Measurements from ENCODE around the gene FPGS. TPM values are rescaled to one million over a fixed set of nuclear protein-coding genes. Genes with fewer than 3 reads are reported as not detected.
A peak's percentile ranks its signal among the peaks of the same experiment; 100 is the strongest.
"Not testable (repeated sequence)": the region's sequence is repeated elsewhere in the genome, so short reads cannot be mapped to it uniquely, and the experiment has no call there.

FPGS gene, protein sequence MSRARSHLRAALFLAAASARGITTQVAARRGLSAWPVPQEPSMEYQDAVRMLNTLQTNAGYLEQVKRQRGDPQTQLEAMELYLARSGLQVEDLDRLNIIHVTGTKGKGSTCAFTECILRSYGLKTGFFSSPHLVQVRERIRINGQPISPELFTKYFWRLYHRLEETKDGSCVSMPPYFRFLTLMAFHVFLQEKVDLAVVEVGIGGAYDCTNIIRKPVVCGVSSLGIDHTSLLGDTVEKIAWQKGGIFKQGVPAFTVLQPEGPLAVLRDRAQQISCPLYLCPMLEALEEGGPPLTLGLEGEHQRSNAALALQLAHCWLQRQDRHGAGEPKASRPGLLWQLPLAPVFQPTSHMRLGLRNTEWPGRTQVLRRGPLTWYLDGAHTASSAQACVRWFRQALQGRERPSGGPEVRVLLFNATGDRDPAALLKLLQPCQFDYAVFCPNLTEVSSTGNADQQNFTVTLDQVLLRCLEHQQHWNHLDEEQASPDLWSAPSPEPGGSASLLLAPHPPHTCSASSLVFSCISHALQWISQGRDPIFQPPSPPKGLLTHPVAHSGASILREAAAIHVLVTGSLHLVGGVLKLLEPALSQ
- 90.8 and 94.6 TPM in 2 replicates for total RNA-seq (2012; rRNA removed)

DNA sequence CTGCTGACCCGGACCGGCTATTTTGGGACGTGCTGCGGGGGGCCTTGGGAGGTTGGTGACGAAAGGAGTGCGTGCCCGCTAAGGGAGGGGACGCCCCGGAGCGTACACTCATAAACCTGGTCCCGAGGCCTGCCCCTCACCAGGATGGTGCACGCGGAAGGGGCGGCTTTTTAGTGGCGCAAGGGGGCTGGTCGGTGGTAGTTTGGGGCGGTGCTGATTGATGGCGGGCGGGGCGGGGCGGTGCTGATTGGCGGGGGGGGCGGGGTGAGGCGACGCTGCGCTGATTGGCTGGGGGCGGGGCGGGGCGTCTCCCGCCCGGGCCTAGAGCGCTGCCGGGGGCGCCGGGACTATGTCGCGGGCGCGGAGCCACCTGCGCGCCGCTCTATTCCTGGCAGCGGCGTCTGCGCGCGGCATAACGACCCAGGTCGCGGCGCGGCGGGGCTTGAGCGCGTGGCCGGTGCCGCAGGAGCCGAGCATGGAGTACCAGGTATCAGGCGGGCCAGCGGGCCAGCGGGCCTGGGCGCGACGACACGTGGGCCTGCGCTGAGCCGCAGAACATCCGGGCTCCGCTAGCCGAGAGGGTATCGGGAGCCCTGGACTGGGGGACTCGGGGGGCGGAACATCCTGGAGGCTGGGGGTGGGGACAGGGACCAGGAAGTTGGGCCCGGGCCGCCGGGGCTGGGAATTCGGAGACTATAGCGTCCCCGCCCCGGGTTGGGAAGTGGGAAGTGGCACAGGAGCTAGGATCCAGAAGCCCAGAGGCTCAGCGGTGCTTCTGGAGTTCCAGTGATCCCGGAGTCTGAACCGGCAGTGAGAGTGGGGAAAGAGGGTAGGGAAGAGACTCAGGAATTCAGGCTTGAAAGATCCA lies at the start of gene FPGS:
TSS of gene FPGS (plus strand) at position 307 of the 868 bp plus-strand sequence. CDS start at position 350, 43 bp downstream.
- peaks cover 24% of the 10 kb centered on the region for H3K36me3 ChIP-seq (ENCODE audit: insufficient read depth, low read length)
- peak within 1 kb of the TSS; percentile 84 for H3K4me3 ChIP-seq (ENCODE audit: low read length)
- H3K4me2 ChIP-seq (ENCODE audit: low read length): peak within 1 kb of the TSS; percentile 95
- no peaks in the 10 kb centered on the region for H3K27me3 ChIP-seq (ENCODE audit: control insufficient read depth, insufficient read depth, low read length)
- H3K4me1 ChIP-seq (ENCODE audit: control insufficient read depth, insufficient read depth, low read length): peaks cover 23% of the 10 kb centered on the region
- H3K9ac ChIP-seq (ENCODE audit: low read depth, low read length): peak within 1 kb of the TSS; percentile 98
- no peaks in the 10 kb centered on the region for H3K9me3 ChIP-seq (replicated peaks; ENCODE audit: low read length)

DNA sequence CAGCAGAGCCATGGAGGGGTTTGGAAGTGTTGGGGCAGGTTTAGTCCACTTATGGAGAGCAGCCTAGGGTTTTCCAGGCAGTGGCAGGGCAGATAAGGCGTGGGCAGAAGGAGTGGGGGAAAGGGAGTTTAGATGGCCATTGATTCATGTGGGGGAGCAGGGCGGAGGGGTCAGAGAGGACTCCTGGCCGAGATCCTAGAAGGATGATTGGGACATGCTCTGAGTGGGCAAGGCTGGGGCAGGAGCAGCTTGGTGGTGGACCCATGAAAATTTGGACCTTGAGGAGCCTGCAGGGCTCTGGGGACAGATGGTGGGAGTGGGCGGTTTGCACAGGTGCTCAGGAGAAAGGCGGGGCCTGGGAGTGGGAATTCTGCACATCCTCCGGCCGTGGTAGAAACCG lies 49.5 kb upstream of the FPGS start:
- H3K9me3 ChIP-seq (replicated peaks; ENCODE audit: low read length): no peaks in the 10 kb centered on the region
- no peak overlapping the region for H3K4me3 ChIP-seq (ENCODE audit: low read length)
- no peaks in the 10 kb centered on the region for H3K36me3 ChIP-seq (ENCODE audit: insufficient read depth, low read length)
- H3K4me2 ChIP-seq (ENCODE audit: low read length): no peak overlapping the region
- peaks cover 56% of the 10 kb centered on the region for H3K27me3 ChIP-seq (ENCODE audit: control insufficient read depth, insufficient read depth, low read length)
- no peaks in the 10 kb centered on the region for H3K4me1 ChIP-seq (ENCODE audit: control insufficient read depth, insufficient read depth, low read length)
- H3K9ac ChIP-seq (ENCODE audit: low read depth, low read length): no peak overlapping the region

- H3K4me2 ChIP-seq (ENCODE audit: low read length): no peak overlapping the region
- H3K4me1 ChIP-seq (ENCODE audit: control insufficient read depth, insufficient read depth, low read length): no peaks in the 10 kb centered on the region
- peaks cover 54% of the 10 kb centered on the region for H3K27me3 ChIP-seq (ENCODE audit: control insufficient read depth, insufficient read depth, low read length)
- no peak overlapping the region for H3K9ac ChIP-seq (ENCODE audit: low read depth, low read length)
- no peak overlapping the region for H3K4me3 ChIP-seq (ENCODE audit: low read length)
- H3K36me3 ChIP-seq (ENCODE audit: insufficient read depth, low read length): no peaks in the 10 kb centered on the region
- H3K9me3 ChIP-seq (replicated peaks; ENCODE audit: low read length): no peaks in the 10 kb centered on the region
Measured at GRCh38 chr9:127753622-127754021, 49.1 kb upstream of the FPGS start.

DNA sequence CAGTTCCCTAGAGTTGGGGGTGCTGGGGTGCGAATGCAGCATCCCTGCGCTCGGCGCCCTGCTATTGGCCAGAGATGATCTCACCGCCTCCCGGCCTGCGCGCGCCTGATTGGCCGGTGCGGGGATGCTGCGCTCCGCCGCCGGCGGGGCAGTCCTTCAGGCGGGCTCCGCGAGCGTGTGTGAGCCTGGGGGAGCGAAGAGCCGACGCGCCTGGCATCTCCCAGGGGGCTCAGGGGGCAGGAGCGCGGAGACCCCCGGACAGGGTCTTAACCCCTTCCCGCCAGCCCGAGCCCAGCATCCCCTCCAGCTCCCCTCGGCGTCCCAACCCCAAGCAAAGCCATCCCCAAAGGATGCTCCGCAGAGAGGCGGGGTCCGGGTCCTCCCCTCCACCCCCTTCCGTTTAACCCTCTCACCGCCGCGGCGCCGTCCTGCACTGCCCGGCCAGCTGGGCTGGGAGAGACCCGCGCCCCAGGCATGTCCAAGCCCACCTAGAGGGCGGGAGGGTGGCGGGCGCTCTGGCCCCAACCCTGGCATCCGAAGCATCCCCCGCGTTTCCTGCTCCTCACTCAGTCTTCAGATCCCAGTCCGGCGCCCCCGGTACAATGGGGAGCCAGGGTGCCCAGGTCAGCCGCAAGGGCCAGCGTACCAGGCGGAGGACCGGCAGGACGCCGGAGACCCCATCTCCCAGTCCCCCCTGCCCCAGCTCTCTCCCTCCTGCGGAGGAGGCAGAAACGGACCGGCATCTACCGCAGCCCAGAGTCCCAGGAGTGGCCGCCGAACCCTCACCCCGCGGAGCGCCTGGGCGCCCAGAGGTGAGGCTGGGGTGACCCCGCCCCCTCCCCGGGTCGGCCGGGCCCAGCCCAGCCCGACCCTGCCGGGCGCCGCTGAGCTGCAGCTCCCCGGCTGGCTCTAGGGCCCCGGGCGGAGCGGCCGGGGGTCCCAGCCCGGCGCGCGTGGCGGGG lies 48.3 kb upstream of the FPGS start:
- H3K4me2 ChIP-seq (ENCODE audit: low read length): peak overlapping the region; percentile 47
- H3K9ac ChIP-seq (ENCODE audit: low read depth, low read length): no peak overlapping the region
- H3K4me3 ChIP-seq (ENCODE audit: low read length): no peak overlapping the region
- H3K36me3 ChIP-seq (ENCODE audit: insufficient read depth, low read length): no peaks in the 10 kb centered on the region
- H3K9me3 ChIP-seq (replicated peaks; ENCODE audit: low read length): no peaks in the 10 kb centered on the region
- H3K4me1 ChIP-seq (ENCODE audit: control insufficient read depth, insufficient read depth, low read length): no peaks in the 10 kb centered on the region
- peaks cover 56% of the 10 kb centered on the region for H3K27me3 ChIP-seq (ENCODE audit: control insufficient read depth, insufficient read depth, low read length)

GRCh38 chr9:127755061-127756060 lies 47.3 kb upstream of the FPGS start:
- H3K4me3 ChIP-seq (ENCODE audit: low read length): no peak overlapping the region
- no peak overlapping the region for H3K9ac ChIP-seq (ENCODE audit: low read depth, low read length)
- H3K4me2 ChIP-seq (ENCODE audit: low read length): no peak overlapping the region
- peaks cover 59% of the 10 kb centered on the region for H3K27me3 ChIP-seq (ENCODE audit: control insufficient read depth, insufficient read depth, low read length)
- no peaks in the 10 kb centered on the region for H3K4me1 ChIP-seq (ENCODE audit: control insufficient read depth, insufficient read depth, low read length)
- no peaks in the 10 kb centered on the region for H3K9me3 ChIP-seq (replicated peaks; ENCODE audit: low read length)
- H3K36me3 ChIP-seq (ENCODE audit: insufficient read depth, low read length): no peaks in the 10 kb centered on the region

- no peak overlapping the region for H3K4me2 ChIP-seq (ENCODE audit: low read length)
- no peaks in the 10 kb centered on the region for H3K4me1 ChIP-seq (ENCODE audit: control insufficient read depth, insufficient read depth, low read length)
- H3K9ac ChIP-seq (ENCODE audit: low read depth, low read length): no peak overlapping the region
- no peaks in the 10 kb centered on the region for H3K9me3 ChIP-seq (replicated peaks; ENCODE audit: low read length)
- H3K36me3 ChIP-seq (ENCODE audit: insufficient read depth, low read length): no peaks in the 10 kb centered on the region
- no peak overlapping the region for H3K4me3 ChIP-seq (ENCODE audit: low read length)
- peaks cover 60% of the 10 kb centered on the region for H3K27me3 ChIP-seq (ENCODE audit: control insufficient read depth, insufficient read depth, low read length)
Measured at GRCh38 chr9:127756233-127756632, 46.4 kb upstream of the FPGS start.

DNA sequence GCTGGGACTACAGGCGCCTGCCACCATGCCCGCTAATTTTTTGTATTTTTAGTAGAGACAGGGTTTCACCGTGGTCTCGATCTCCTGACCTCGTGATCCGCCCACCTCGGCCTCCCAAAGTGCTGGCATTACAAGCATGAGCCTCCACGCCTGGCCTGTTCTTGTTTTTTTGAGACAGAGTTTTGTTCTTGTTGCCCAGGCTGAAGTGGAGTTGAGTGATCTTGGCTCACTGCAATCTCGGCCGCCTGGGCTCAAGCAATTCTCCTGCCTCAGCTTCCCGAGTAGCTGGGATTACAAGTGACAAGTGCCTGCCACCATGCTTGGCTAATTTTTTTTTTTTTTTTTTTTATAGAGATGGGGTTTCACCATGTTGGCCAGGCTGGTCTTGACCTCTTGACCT lies 45.9 kb upstream of the FPGS start:
- not testable (repeated sequence) for H3K4me3 ChIP-seq (ENCODE audit: low read length); H3K36me3 ChIP-seq (ENCODE audit: insufficient read depth, low read length); H3K9me3 ChIP-seq (replicated peaks; ENCODE audit: low read length); H3K4me2 ChIP-seq (ENCODE audit: low read length); H3K4me1 ChIP-seq (ENCODE audit: control insufficient read depth, insufficient read depth, low read length); H3K9ac ChIP-seq (ENCODE audit: low read depth, low read length)
- peaks cover 60% of the 10 kb centered on the region for H3K27me3 ChIP-seq (ENCODE audit: control insufficient read depth, insufficient read depth, low read length)

- Histone ChIP-seq H3K36me3 (ENCODE audit: insufficient read depth, low read length) (no peaks in the 10 kb centered on the region), H3K4me2 (ENCODE audit: low read length) (no peak overlapping the region), H3K27me3 (ENCODE audit: control insufficient read depth, insufficient read depth, low read length) (peaks cover 55% of the 10 kb centered on the region), H3K9ac (ENCODE audit: low read depth, low read length) (no peak overlapping the region), H3K9me3 (replicated peaks; ENCODE audit: low read length) (no peaks in the 10 kb centered on the region), H3K4me3 (ENCODE audit: low read length) (no peak overlapping the region), H3K4me1 (ENCODE audit: control insufficient read depth, insufficient read depth, low read length) (no peaks in the 10 kb centered on the region)
Measured at GRCh38 chr9:127758843-127759242, 43.8 kb upstream of the FPGS start.

DNA sequence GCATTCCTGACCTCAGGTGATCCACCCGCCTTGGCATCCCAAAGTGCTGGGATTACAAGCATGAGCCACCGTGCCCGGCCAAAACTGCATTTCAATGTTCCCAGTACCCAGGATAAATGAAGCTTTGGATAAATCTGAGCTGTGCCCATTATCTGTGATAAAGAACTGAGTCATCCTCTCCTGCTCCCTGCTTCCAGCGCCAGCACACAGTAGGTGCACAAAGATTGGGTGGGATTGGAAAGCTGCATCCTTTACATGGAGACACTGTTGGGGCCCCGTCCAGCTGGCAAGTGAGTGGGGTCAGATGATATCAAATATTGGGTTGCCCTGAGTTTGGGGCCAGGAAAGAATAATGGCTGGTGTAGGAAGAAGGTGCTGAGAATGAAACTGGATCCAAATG lies 41.6 kb upstream of the FPGS start:
- H3K4me1 ChIP-seq (ENCODE audit: control insufficient read depth, insufficient read depth, low read length): no peaks in the 10 kb centered on the region
- no peak overlapping the region for H3K4me2 ChIP-seq (ENCODE audit: low read length)
- H3K27me3 ChIP-seq (ENCODE audit: control insufficient read depth, insufficient read depth, low read length): peaks cover 42% of the 10 kb centered on the region
- no peaks in the 10 kb centered on the region for H3K36me3 ChIP-seq (ENCODE audit: insufficient read depth, low read length)
- no peak overlapping the region for H3K9ac ChIP-seq (ENCODE audit: low read depth, low read length)
- no peak overlapping the region for H3K4me3 ChIP-seq (ENCODE audit: low read length)
- no peaks in the 10 kb centered on the region for H3K9me3 ChIP-seq (replicated peaks; ENCODE audit: low read length)

GRCh38 chr9:127761491-127761956 lies 41.2 kb upstream of the FPGS start:
- no peak overlapping the region for H3K9ac ChIP-seq (ENCODE audit: low read depth, low read length)
- H3K4me1 ChIP-seq (ENCODE audit: control insufficient read depth, insufficient read depth, low read length): no peaks in the 10 kb centered on the region
- H3K4me3 ChIP-seq (ENCODE audit: low read length): no peak overlapping the region
- no peaks in the 10 kb centered on the region for H3K36me3 ChIP-seq (ENCODE audit: insufficient read depth, low read length)
- no peaks in the 10 kb centered on the region for H3K9me3 ChIP-seq (replicated peaks; ENCODE audit: low read length)
- no peak overlapping the region for H3K4me2 ChIP-seq (ENCODE audit: low read length)
- H3K27me3 ChIP-seq (ENCODE audit: control insufficient read depth, insufficient read depth, low read length): peaks cover 40% of the 10 kb centered on the region
